Esophagus squamous epithelium (tissue), 5 donors: ENCODE data around the gene CDT1. TPM values are rescaled to one million over a fixed set of nuclear protein-coding genes. Genes with fewer than 3 reads are reported as not detected.
A peak's percentile ranks its signal among the peaks of the same experiment; 100 is the strongest.
"Not testable (repeated sequence)": the region's sequence is repeated elsewhere in the genome, so short reads cannot be mapped to it uniquely, and the experiment has no call there.

Experiments
- DNase-seq: peaks from one replicate; lab custom pipeline; 2025; lab: John Stamatoyannopoulos, UW
- H3K27ac ChIP-seq, 4 donors: fragments of 200-600 bp; sonication (generic); one replicate each; pipeline ENCODE4 v1.5.1; 2016 to 2019; ENCODE audit warnings: mild to moderate bottlenecking in 1 of 4
- H3K27me3 ChIP-seq, 4 donors: fragments of 200-600 bp; sonication (generic); 1 replicate in 3 of 4; 2 replicates in 1 of 4; pipeline versions ENCODE4 v1.5.1 to v1.6.0; 2017 to 2021; ENCODE audit warnings: antibody characterized with exemption in 1 of 4
- H3K36me3 ChIP-seq, 3 donors: fragments of 200-600 bp; sonication (generic); one replicate each; pipeline ENCODE4 v1.5.1; 2016 to 2019
- H3K4me1 ChIP-seq, 3 donors: fragments of 200-600 bp; sonication (generic); one replicate each; pipeline ENCODE4 v1.5.1; 2017 to 2019
- H3K4me3 ChIP-seq, 4 donors: fragments of 200-600 bp; sonication (generic); 1 replicate in 3 of 4; 2 replicates in 1 of 4; pipeline ENCODE4 v1.5.1; 2016 to 2019; ENCODE audit warnings: mild to moderate bottlenecking in 2 of 4, moderate library complexity in 1 of 4
- H3K9me3 ChIP-seq, 3 donors: fragments of 200-600 bp; sonication (generic); one replicate each; pipeline ENCODE4 v1.5.1; 2016 to 2019
- CTCF ChIP-seq, 6 experiments: fragments of 450-650 bp in 4 of 6; fragments of 200-600 bp in 2 of 6; sonication (generic) in 2 of 6; IDR thresholded peaks; one replicate each; pipeline ENCODE4 v1.5.1; 2016 to 2019; ENCODE audit warnings: antibody characterized with exemption in 6 of 6, mild to moderate bottlenecking in 4 of 6, moderate library complexity in 4 of 6
- POLR2A ChIP-seq, 4 donors: fragments of 450-650 bp; IDR thresholded peaks; one replicate each; pipeline ENCODE4 v1.6.1; 2017; ENCODE audit warnings: antibody characterized with exemption in 4 of 4, mild to moderate bottlenecking in 4 of 4, moderate library complexity in 3 of 4
- WGBS, 2 donors: methylation state at CpG; one replicate each; pipeline ENCODE4 v1.1.5; 2018; 5-methylcytosine and 5-hydroxymethylcytosine counted together
- intact Hi-C: fragments of 100-400 bp; cut with DNase I; formaldehyde crosslinking; loops from one replicate; pipeline ENCODE4 v1.15.0; 2022
- total RNA-seq, 4 donors: library from RNA; depleted of rRNA; stranded (reverse); fragments of >200 nt; gene quantifications; one replicate each; pipeline ENCODE4 v1.1.0, GENCODE V29; 2016
- donor health status: DM: yes; HTN: yes; CAD: no.

CDT1 gene
- total RNA-seq, 4 donors from 2014 or later = 7.7 to 20.7 (median 11.2) TPM

- WGBS, 2 donors = 83% methylated on average over 4 of the region's 24 CpGs; no CpG with 5 or more reads in 1 of the 2 donors
- no peak for DNase-seq
- no peaks in the 10 kb centered on the region for H3K9me3 ChIP-seq
- intact Hi-C loops = no loop called here
- H3K4me1 ChIP-seq = peaks cover 0 to 22% (median 9%) of the 10 kb centered on the region in 3 donors
- TF ChIP-seq POLR2A (IDR thresholded peaks at IDR 0.05) = no peak
- TF ChIP-seq CTCF (IDR thresholded peaks at IDR 0.05) = no peak
- no peak overlapping the region for H3K4me3 ChIP-seq
- H3K27ac ChIP-seq = no peak overlapping the region
- peaks cover 6 to 59% (median 11%) of the 10 kb centered on the region in 3 donors for H3K36me3 ChIP-seq
- H3K27me3 ChIP-seq = no peaks in the 10 kb centered on the region
Observed at GRCh38 chr16:88822281-88823040, 18.9 kb downstream of the CDT1 start.

- peaks cover 0 to 20% (median 9%) of the 10 kb centered on the region in 3 donors for H3K4me1 ChIP-seq
- H3K27me3 ChIP-seq, DNase-seq, H3K27ac ChIP-seq, H3K9me3 ChIP-seq, H3K4me3 ChIP-seq, intact Hi-C loops: not testable (repeated sequence)
- WGBS, 2 donors = 86 to 95% methylated on average over 2 of the region's 31 CpGs
- H3K36me3 ChIP-seq = peaks cover 6 to 71% (median 11%) of the 10 kb centered on the region in 3 donors
Observed at GRCh38 chr16:88823646-88824045, 20.1 kb downstream of the CDT1 start.

- H3K36me3 ChIP-seq = peaks cover 6 to 78% (median 11%) of the 10 kb centered on the region in 3 donors
Observed at GRCh38 chr16:88824256-88825077, 20.9 kb downstream of the CDT1 start.

GRCh38 chr16:88825146-88825545 is 21.6 kb downstream of the CDT1 start:
- no peak for TF ChIP-seq POLR2A (IDR thresholded peaks at IDR 0.05)
- no peak for TF ChIP-seq CTCF (IDR thresholded peaks at IDR 0.05)
- Histone ChIP-seq H3K27ac (peak overlapping the region in 1 of 4 donors; percentile 30), H3K9me3 (no peaks in the 10 kb centered on the region), H3K4me1 (peaks cover 0 to 26% (median 9%) of the 10 kb centered on the region in 3 donors), H3K27me3 (no peaks in the 10 kb centered on the region), H3K4me3 (no peak overlapping the region), H3K36me3 (peaks cover 6 to 81% (median 11%) of the 10 kb centered on the region in 3 donors)
- WGBS, 2 donors = no CpG with 5 or more reads among the region's 12 CpGs
- no peak for DNase-seq
- intact Hi-C loops = loop anchor here (5.0 kb wide), 1 partner anchor 392 kb away; the partner anchor contains the start of gene ZNF778

More at GRCh38 chr16:88824256-88825077, 20.9 kb downstream of the CDT1 start:
- DNase-seq = no peak
- Histone ChIP-seq H3K4me3 (no peak overlapping the region), H3K27ac (no peak overlapping the region), H3K27me3 (no peaks in the 10 kb centered on the region), H3K9me3 (no peaks in the 10 kb centered on the region), H3K4me1 (peaks cover 0 to 21% (median 9%) of the 10 kb centered on the region in 3 donors)
- TF ChIP-seq CTCF (IDR thresholded peaks at IDR 0.05) (no peak), POLR2A (IDR thresholded peaks at IDR 0.05) (no peak)
- intact Hi-C loops = loop anchor here (5.0 kb wide), 1 partner anchor 393 kb away; the partner anchor contains the start of gene ZNF778
- 83 to 94% methylated on average over 9 to 15 of the region's 33 CpGs for WGBS, 2 donors

GRCh38 chr16:88826070-88826840 is 22.7 kb downstream of the CDT1 start:
- peak overlapping the region in 3 of 4 donors; percentile 22 to 54 (median 30) for H3K27ac ChIP-seq
- H3K4me3 ChIP-seq = no peak overlapping the region
- peaks cover 0 to 26% (median 9%) of the 10 kb centered on the region in 3 donors for H3K4me1 ChIP-seq
- H3K27me3 ChIP-seq = no peaks in the 10 kb centered on the region
- 25% methylated on average over 3 of the region's 26 CpGs; no CpG with 5 or more reads in 1 of the 2 donors for WGBS, 2 donors
- intact Hi-C loops = loop anchor here (5.0 kb wide), 1 partner anchor 391 kb away; the partner anchor contains the start of gene ZNF778
- H3K9me3 ChIP-seq = no peaks in the 10 kb centered on the region
- no peak for DNase-seq
- H3K36me3 ChIP-seq = peaks cover 6 to 70% (median 11%) of the 10 kb centered on the region in 3 donors
- TF ChIP-seq POLR2A (IDR thresholded peaks at IDR 0.05) = no peak
- no peak for TF ChIP-seq CTCF (IDR thresholded peaks at IDR 0.05)
